ES-I3 (cell line): ENCODE measurements around the gene OPN1SW.

Source experiments
- H3K36me3 ChIP-seq: 2 replicates; pipeline ENCODE4 v1.6.1; 2013; ENCODE audit warnings: mild to moderate bottlenecking, low read length, control low read depth, moderate library complexity; ENCODE audit not compliant: insufficient read depth
- H3K4me1 ChIP-seq: 2 replicates; pipeline ENCODE4 v1.6.1; 2013; ENCODE audit warnings: mild to moderate bottlenecking, control low read depth, low read length; ENCODE audit not compliant: insufficient read depth
- H3K9ac ChIP-seq: 2 replicates; pipeline ENCODE4 v1.6.1; 2013; ENCODE audit warnings: low read depth, mild to moderate bottlenecking, low read length, moderate library complexity
- H3K9me3 ChIP-seq: 2 replicates; pipeline ENCODE4 v1.6.1; 2013; ENCODE audit warnings: mild to moderate bottlenecking, low read length, moderate library complexity; ENCODE audit not compliant: control insufficient read depth, insufficient read depth

The OPN1SW gene, protein sequence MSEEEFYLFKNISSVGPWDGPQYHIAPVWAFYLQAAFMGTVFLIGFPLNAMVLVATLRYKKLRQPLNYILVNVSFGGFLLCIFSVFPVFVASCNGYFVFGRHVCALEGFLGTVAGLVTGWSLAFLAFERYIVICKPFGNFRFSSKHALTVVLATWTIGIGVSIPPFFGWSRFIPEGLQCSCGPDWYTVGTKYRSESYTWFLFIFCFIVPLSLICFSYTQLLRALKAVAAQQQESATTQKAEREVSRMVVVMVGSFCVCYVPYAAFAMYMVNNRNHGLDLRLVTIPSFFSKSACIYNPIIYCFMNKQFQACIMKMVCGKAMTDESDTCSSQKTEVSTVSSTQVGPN

DNA sequence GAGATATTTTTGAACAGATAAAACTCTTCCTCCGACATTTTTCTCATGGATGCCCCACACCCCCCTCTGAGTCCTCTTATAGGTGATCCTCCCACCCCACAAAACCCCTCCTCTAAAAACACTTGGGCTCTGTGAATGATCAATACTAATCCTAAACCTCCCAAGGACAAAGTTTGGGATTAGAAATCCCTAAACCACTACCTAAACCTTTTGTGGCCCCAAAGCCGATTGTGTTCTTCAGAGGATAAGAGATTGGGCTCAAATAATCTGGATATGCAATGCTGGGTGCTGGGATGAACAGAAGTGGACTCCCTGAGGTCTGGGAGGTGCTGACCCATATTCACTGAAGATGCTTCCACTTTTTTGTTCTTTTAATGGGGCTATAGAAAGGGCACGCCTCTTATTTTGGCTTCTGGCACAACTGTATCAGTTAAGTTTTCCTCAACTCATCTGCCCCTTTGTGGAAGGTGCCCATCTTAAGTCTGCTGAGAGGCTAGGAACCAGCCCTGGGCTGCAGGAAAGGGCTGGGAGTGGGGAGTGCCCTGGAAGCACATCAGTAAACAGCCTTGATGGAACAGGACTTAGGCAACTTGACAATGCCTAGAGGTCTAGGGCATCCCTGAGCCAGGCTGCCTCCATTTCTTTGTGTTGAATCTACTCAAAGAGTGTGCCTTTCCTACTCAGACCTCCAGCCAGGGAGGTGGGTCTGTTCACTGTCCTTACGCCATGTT lies at the start of gene OPN1SW:
OPN1SW (minus strand) TSS at position 51 of the 731 bp plus-strand sequence; CDS start at position 38, 13 bp downstream.
- no peak within 1 kb of the TSS for H3K9ac ChIP-seq
- H3K4me1 ChIP-seq = no peaks in the 10 kb centered on the region
- H3K9me3 ChIP-seq = peaks cover 5% of the 10 kb centered on the region
- peaks cover 12% of the 10 kb centered on the region; the same call in 1 of the 2 replicates for H3K36me3 ChIP-seq

DNA sequence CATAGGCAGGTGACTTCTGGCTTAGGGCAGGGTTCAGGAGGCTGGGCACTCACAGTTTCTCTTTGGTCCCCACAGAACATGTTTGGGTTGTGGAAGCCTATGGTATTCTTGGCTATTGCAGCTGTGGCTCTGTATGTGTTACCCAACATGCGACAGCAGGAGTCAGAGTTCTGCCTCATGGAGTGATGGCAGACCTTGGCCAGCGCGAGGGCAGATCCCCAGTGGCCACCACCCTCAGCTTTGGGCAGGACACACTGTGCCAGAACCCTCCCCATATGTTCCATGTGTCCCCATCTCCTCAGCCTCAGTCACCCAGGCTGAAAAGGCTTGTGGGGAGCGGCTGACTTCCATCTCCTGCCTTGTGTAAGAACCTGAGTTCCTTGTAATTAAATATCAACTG lies 46.1 kb upstream of the OPN1SW start:
- Histone ChIP-seq H3K9ac (no peak overlapping the region), H3K9me3 (no peaks in the 10 kb centered on the region), H3K36me3 (no peaks in the 10 kb centered on the region), H3K4me1 (peaks cover 9% of the 10 kb centered on the region)

DNA sequence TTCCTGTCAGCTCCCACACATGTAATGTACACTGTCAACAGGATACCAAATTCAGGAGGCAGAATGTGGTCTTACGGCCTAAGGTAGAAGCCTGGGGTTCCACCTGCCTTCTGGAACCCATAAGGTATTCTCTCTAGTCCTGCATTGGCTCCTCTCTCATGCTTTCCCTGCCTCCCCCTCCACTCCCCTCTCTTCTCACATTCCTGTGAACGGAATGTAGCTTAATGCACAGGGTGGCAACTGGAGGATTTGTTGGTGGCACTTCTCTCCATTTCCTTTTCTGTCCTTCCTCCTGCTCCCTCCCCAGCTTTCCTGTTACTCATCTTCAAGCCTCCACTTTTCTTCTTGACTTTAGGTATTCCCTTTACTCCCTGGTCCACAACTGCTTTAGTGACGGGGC lies 43.1 kb upstream of the OPN1SW start:
- peaks cover 3% of the 10 kb centered on the region; the same call in 1 of the 2 replicates for H3K4me1 ChIP-seq
- no peaks in the 10 kb centered on the region for H3K9me3 ChIP-seq
- H3K36me3 ChIP-seq = no peaks in the 10 kb centered on the region
- H3K9ac ChIP-seq = no peak overlapping the region

DNA sequence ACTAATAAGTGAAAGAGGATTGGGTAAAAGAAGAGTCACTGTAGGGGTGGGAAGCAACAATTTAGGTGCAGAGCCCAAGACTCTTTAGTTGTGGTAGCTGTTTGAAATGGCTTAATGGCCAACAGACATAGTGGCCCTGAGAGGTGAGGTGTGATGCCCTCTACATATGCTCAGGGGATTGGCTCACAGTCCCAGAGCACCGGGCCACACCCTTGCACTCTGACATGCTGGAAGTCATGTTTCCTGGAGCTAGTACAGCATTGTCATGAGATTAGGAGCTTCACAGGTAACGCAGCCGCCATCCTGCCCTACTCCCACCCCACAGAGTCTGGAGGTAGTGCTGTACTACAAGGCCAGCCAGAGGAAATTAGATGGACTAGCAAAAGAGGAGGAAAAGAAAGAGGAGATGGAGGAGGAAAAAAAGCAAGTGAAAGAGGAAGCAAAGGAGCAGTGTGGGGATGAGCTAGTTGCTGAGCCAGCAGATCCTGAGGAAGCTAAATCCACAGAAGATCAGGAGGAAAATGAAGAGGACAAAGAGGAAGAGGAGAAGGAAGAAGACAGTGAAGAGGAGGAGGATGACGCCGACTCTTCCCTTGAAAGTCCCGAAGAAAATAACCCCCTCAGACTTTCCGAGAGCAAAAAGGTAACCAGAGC lies 39.8 kb upstream of the OPN1SW start:
- Histone ChIP-seq H3K9ac (no peak overlapping the region), H3K36me3 (no peaks in the 10 kb centered on the region; the same call in 1 of the 2 replicates), H3K4me1 (peaks cover 3% of the 10 kb centered on the region; the same call in 1 of the 2 replicates), H3K9me3 (no peaks in the 10 kb centered on the region)

DNA sequence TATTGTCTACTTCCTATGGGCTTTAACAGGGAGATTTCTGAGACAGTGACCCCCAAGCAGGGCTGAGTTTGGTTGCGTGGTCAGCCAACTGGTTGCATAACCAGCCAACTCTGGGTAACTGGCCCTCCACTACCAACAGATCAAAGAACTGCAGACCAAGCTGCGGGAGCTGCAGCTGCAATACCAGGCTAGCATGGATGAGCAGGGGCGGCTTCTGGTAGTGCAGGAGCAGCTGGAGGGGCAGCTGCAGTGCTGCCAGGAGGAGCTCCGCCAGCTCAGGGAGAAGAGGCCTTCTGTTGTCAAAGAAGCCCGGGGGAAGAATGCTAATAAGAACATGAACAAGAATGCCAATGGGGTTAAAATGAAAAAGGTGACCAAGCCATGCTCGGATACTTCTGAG lies 38.9 kb upstream of the OPN1SW start:
- Histone ChIP-seq H3K4me1 (peaks cover 3% of the 10 kb centered on the region; the same call in 1 of the 2 replicates), H3K36me3 (no peaks in the 10 kb centered on the region; the same call in 1 of the 2 replicates), H3K9me3 (no peaks in the 10 kb centered on the region), H3K9ac (no peak overlapping the region)

DNA sequence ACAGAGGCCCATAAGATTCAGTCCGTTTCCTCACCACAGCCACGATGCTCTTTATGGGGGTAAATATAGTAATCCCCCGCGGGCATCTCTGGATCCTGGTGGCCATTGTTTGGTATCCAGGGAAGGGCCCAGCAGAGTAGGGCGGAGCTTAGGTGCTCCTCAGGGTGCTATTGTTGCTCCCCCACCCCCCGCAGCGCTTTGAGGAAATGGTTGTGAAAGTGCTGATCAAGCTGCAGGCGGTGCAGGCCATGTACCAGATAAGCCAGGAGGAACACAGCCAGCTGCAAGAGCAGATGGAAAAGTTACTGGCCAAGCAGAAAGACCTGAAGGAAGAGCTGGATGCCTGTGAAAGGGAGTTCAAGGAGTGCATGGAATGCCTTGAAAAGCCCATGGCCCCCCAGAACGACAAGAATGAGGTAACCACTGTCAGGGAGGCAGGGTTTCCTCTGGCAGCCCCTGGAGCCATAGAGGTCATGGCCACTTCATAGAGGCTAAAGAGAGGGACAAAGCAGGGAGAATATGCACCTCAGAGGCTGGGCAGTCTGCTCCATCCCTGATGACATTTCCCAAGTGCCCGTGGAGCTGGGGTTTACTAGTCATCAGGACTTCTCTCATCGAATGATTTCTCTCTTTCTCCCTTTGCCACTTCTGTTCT lies 37.0 kb upstream of the OPN1SW start:
- H3K9ac ChIP-seq = no peak overlapping the region
- no peaks in the 10 kb centered on the region for H3K9me3 ChIP-seq
- H3K4me1 ChIP-seq = no peaks in the 10 kb centered on the region
- peaks cover 11% of the 10 kb centered on the region; the same call in 1 of the 2 replicates for H3K36me3 ChIP-seq

DNA sequence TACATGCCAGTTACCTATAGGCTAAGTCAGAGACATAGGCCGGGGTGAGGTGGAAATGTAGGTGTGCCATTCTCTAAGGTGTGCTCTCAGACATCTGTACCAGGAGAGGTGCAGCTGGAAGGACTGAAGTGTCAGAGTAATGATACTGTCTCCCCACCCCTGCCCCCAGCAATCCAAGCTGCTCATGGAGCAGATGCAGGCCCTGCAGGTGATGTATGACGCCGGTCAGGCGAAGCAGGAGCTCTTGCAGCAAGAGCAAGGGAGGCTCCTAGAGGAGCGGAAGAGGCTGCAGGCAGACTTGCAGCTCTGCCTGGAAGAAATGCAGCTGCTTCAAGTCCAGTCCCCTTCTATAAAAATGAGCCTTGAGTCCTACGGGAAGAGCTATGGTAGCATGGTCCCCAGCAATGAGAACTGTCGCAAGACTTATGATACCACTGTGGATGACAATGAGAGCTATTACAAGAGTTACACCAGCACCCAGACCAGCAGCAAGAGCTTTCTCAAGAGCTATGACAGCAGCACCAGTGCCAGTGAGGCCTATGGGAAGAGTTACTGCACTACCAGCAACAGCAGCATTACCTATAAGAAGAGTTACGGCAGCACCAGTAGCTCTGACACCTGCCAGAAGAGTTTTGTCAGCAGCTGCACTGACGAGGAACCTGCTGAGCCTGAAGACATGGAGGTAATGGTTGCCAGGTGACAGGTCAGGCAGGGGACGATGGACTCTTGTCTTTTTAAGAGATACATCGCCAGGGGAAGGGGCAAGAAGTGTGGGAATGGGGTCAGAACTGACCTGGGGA lies 36.2 kb upstream of the OPN1SW start:
- Histone ChIP-seq H3K9me3 (no peaks in the 10 kb centered on the region), H3K9ac (no peak overlapping the region), H3K4me1 (no peaks in the 10 kb centered on the region), H3K36me3 (peaks cover 11% of the 10 kb centered on the region; the same call in 1 of the 2 replicates)

DNA sequence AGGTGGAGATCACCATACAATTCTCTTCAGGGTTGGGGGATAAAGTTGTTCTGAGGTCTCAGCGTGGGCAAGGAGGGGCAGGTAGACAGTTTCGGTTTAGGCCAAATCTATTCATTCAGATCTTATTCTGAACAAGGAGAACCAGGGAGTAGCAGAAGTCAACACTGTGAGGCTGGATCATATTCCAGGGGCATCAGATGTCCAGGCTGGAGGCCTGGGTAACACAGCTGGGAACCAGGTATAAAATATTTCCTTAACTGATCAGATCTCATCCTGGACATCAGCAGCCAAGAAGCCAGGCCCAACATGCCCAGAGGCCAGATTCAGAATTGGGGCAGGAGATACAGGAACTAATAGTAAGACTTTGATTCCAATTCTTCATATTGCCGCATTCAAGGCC lies 35.4 kb upstream of the OPN1SW start:
- Histone ChIP-seq H3K36me3 (peaks cover 16% of the 10 kb centered on the region), H3K4me1 (no peaks in the 10 kb centered on the region)

DNA sequence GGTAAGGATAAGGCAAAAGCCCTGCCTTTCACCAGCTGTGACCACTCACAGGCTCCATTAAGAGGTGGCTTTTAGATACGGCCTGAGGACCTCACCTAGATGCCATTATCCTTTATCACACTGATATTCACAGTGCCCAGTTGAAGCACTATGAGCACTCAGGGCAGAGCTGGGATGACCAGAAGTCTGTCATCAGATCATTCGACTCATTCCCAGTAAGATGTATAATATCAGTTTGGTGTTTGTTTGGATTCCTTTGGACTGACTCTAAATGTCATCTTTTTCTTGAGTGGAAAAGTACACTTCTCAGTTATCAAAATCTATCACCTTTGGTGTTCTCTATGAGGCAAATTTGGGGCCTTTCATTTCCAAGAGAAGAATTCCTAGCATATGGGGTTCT lies 34.9 kb upstream of the OPN1SW start:
- Histone ChIP-seq H3K4me1 (no peaks in the 10 kb centered on the region), H3K9ac (no peak overlapping the region), H3K9me3 (no peaks in the 10 kb centered on the region), H3K36me3 (peaks cover 22% of the 10 kb centered on the region)

More for the DNA sequence above, 35.4 kb upstream of the OPN1SW start:
- Histone ChIP-seq H3K9me3 (no peaks in the 10 kb centered on the region), H3K9ac (no peak overlapping the region)

DNA sequence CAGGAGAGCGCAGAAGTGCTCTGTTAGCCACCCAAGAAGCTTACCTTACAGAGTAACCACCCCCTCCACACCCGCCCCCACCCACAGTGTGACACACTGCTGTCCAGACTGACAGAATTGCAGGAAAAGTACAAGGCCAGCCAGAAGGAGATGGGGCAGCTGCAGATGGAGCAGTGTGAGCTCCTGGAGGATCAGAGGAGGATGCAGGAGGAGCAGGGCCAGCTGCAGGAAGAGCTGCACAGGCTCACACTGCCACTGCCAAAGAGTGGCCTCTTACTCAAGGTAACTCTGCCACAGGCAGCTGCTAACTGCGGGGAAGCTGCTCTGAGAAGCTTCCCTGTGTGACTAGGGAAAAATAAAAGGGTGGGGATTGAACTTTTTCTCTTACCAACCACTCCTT lies 33.8 kb upstream of the OPN1SW start:
- Histone ChIP-seq H3K9me3 (no peaks in the 10 kb centered on the region), H3K36me3 (peaks cover 24% of the 10 kb centered on the region), H3K4me1 (no peaks in the 10 kb centered on the region), H3K9ac (no peak overlapping the region)

DNA sequence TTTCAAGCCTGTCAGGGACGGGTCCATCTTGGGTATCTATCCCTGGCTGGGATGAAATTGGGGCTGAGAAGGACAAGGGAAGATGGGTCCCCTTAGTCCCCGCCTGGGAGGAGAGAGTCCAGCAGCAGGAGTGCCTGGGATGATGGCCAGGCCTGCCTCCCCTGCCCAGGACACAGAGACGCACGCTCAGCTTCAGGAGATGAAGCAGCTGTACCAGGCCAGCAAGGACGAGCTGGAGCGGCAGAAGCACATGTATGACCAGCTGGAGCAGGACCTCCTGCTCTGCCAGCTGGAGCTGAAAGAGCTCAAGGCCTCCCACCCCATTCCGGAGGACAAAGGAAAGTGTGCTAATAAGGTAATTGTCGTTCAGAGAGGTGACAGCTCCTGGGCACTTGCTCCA lies 31.6 kb upstream of the OPN1SW start:
- no peaks in the 10 kb centered on the region for H3K9me3 ChIP-seq
- H3K9ac ChIP-seq = no peak overlapping the region
- H3K36me3 ChIP-seq = peaks cover 24% of the 10 kb centered on the region
- no peaks in the 10 kb centered on the region; the same call in 1 of the 2 replicates for H3K4me1 ChIP-seq

DNA sequence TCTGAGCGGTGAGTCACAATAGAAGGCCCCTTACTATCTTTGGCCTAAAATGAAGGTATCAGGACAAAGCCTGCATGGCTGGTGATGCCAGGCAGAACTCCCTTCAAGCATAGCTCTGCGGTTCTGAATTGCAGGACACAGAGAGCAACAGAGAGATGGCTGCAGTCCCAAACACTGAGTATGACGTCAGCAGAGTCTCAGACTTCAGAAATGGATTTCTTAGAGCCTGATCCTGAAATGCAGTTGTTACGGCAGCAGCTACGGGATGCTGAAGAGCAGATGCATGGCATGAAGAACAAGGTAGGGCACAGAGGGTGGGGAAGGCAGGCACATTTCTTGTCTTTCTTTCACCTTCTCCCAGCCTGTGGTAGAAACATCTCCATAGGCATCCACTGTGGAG lies 29.6 kb upstream of the OPN1SW start:
- H3K9me3 ChIP-seq = no peaks in the 10 kb centered on the region
- no peaks in the 10 kb centered on the region; the same call in 1 of the 2 replicates for H3K4me1 ChIP-seq
- H3K9ac ChIP-seq = no peak overlapping the region
- peaks cover 28% of the 10 kb centered on the region for H3K36me3 ChIP-seq

DNA sequence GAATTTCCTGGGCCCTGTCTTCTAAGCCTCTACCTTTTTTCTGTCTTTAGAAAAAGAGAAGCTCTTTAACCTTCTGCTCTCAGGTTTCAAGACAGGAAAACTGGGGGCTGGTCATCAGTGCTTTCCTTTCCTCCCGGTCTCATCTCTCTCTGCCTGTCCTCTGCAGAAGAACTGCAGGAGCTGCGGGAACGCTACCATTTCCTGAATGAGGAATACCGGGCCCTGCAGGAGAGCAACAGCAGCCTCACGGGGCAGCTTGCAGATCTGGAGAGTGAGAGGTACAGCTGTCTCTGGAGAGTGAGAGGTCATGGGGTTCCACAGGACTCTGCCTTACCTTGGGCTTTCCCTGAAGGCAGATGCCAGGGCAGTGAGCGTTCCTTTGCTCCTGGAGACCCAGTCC lies 28.9 kb upstream of the OPN1SW start:
- Histone ChIP-seq H3K9me3 (no peaks in the 10 kb centered on the region), H3K9ac (no peak overlapping the region), H3K36me3 (peaks cover 28% of the 10 kb centered on the region), H3K4me1 (no peaks in the 10 kb centered on the region; the same call in 1 of the 2 replicates)
